Mucosa of stomach (tissue), 1 donor: ENCODE measurements around the gene IGSF23.

Source experiments
- H3K27me3 ChIP-seq: one replicate; pipeline ENCODE4 v1.7.0; 2013; ENCODE audit warnings: mild to moderate bottlenecking, low read length; ENCODE audit not compliant: control insufficient read depth, insufficient read depth
- H3K36me3 ChIP-seq: one replicate; pipeline ENCODE4 v1.7.0; 2013; ENCODE audit warnings: low read length; ENCODE audit not compliant: control insufficient read depth, insufficient read depth
- H3K4me1 ChIP-seq: one replicate; pipeline ENCODE4 v1.7.0; 2013; ENCODE audit warnings: mild to moderate bottlenecking, low read length; ENCODE audit not compliant: control insufficient read depth, insufficient read depth
- H3K4me3 ChIP-seq: one replicate; pipeline ENCODE4 v1.7.0; 2013; ENCODE audit warnings: low read length
- H3K9ac ChIP-seq: one replicate; pipeline ENCODE4 v1.7.0; 2013; ENCODE audit warnings: mild to moderate bottlenecking, low read length, moderate library complexity
- H3K9me3 ChIP-seq: one replicate; pipeline ENCODE4 v1.7.0; 2013; ENCODE audit warnings: mild to moderate bottlenecking, low read length, moderate library complexity; ENCODE audit not compliant: control insufficient read depth
- donor health status: Pancreatic carcinoma.

IGSF23 gene

DNA sequence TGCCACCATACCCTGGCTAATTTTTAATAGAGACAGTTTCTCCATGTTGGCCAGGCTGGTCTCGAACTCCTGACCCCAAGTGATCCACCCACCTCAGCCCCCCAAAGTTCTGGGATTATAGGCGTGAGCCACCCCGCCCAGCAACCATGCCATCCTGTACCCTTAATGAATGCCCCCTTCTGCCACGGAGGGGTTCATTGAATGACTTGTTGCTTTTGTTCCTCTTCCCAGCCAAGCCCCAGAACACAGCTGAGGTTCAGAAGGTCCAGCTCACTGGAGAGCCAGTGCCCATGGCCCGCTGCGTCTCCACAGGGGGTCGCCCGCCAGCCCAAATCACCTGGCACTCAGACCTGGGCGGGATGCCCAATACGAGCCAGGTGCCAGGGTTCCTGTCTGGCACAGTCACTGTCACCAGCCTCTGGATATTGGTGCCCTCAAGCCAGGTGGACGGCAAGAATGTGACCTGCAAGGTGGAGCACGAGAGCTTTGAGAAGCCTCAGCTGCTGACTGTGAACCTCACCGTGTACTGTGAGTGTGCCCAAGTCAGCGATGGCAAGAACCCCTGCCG, 36.3 kb downstream of the IGSF23 start:
- H3K4me1 ChIP-seq = peaks cover 6% of the 10 kb centered on the region
- no peak overlapping the region for H3K9ac ChIP-seq
- no peak overlapping the region for H3K4me3 ChIP-seq
- H3K36me3 ChIP-seq = peaks cover 28% of the 10 kb centered on the region
- no peaks in the 10 kb centered on the region for H3K9me3 ChIP-seq
- no peaks in the 10 kb centered on the region for H3K27me3 ChIP-seq

DNA sequence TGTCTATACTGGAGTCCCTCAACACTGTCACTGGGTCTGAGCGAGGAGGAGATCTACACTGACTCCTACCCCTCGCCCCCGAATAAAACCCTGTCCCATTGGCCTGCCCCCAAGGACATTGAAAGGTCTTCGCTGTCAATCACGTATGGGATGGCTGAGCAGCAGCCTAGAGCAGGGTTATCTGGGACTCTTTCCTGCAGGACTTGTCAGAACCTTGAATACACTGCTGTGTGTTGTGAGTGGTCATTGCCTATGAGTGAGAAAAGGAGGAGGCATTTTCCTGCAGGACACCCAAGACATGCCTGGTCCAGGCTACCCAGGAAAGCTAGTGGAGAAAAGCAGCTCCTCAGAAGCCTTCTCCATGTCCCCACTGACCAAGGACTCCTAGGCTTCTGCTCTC, 40.0 kb downstream of the IGSF23 start:
- H3K9ac ChIP-seq = no peak overlapping the region
- no peak overlapping the region for H3K4me3 ChIP-seq
- peaks cover 28% of the 10 kb centered on the region for H3K36me3 ChIP-seq
- no peaks in the 10 kb centered on the region for H3K27me3 ChIP-seq
- peaks cover 7% of the 10 kb centered on the region for H3K4me1 ChIP-seq
- H3K9me3 ChIP-seq = no peaks in the 10 kb centered on the region

DNA sequence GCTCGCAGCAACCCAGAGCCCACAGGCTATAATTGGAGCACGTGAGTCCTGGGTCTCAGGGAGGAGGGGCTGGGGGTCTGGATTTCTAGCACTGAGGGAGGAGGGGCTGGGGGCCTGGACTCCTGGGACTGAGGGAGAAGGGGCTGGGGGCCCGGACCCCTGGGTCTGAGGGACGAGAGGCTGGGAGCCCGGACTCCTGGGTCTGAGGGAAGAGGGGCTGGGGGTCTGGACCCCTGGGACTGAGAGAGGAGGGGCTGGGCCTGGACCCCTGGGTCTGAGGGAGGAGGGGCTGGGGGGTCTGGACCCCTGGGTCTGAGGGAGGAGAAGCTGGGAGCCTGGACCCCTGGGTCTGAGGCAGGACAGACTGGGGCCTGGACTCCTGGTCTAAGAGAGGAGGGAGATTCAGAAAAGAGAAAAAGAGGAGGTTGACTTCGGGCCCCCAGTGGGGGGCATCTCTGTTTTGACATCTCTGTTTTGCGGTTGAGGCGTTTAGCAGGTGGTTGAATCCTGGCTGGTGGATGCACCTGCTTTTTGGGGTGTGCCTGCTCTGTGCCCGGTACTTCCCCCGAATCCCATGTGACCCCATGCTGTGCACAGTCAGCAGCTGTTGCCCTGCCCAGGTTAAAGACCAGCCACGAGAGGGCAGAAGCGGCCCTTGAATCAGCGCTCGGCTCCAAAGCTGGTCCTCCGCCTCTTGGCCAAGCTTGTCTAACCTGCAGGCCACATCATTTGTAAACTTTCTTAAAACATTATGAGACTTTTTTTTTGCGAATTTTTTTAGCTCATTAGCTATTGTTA, 40.8 kb downstream of the IGSF23 start:
- H3K9ac ChIP-seq = no peak overlapping the region
- H3K4me3 ChIP-seq = no peak overlapping the region
- no peaks in the 10 kb centered on the region for H3K27me3 ChIP-seq
- peaks cover 7% of the 10 kb centered on the region for H3K4me1 ChIP-seq
- peaks cover 28% of the 10 kb centered on the region for H3K36me3 ChIP-seq
- no peaks in the 10 kb centered on the region for H3K9me3 ChIP-seq

DNA sequence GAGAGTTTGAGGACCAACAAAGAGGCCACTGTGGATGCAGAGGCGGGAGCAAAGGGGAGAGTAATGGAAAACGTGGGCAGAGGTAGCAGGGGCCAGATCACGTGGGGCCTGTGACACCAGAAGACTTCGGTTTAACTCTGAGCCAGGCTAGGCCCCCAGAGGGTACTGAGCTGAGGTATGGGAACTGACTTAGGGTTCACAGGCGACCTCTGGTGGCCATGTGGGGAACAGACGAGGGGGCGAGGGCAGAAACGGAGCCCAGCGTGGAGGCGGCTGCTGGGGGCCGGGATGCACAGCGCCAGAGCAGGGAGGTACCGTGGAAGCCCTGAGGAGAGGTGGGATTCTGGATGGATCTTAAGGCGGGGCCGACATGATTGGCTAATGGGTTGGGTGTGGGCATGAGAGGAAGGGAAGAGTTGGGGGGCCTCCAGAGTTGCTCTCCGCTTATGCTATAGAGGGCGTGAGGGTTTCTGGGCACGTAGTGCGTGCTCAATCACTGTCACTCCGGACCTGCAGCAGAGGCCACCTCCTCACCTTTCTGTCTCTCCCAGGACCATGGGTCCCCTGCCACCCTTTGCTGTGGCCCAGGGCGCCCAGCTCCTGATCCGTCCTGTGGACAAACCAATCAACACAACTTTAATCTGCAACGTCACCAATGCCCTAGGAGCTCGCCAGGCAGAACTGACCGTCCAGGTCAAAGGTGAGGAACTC, 44.0 kb downstream of the IGSF23 start:
- Histone ChIP-seq H3K36me3 (peaks cover 8% of the 10 kb centered on the region), H3K9ac (no peak overlapping the region), H3K4me3 (no peak overlapping the region), H3K9me3 (no peaks in the 10 kb centered on the region), H3K27me3 (no peaks in the 10 kb centered on the region), H3K4me1 (peaks cover 7% of the 10 kb centered on the region)

DNA sequence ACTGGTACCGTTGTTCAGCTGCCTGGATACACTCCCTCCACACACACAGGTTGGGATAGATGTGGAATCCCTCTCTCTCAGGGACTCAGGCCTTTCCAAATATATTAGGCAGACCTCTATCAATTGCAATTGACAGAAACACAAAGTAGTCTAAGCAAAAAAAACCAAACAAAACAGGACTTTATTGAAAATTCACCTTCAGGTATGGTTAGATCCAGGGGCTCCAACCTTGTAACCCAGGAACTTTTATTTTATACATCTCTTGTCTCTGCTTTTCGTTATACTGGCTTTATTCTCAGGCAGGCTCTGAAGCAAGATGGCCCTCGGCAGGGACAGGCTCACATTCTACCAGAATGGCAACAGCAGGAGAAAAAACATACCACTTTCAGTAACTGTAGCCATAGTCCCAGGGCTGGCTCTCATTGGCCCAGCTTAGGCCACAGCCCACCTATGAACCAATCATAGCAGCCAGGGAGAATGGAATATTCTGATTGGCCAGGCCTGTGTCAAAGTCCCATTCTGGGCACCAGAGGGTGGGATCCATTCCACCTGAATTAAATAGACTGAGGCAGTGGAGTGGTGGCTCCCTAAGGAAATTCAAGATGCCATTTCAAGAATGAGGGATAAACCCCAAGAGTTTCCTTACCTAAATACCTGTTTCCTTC, 44.8 kb downstream of the IGSF23 start:
- no peaks in the 10 kb centered on the region for H3K9me3 ChIP-seq
- H3K4me3 ChIP-seq = no peak overlapping the region
- H3K4me1 ChIP-seq = peaks cover 7% of the 10 kb centered on the region
- H3K36me3 ChIP-seq = peaks cover 5% of the 10 kb centered on the region
- no peaks in the 10 kb centered on the region for H3K27me3 ChIP-seq
- no peak overlapping the region for H3K9ac ChIP-seq

DNA sequence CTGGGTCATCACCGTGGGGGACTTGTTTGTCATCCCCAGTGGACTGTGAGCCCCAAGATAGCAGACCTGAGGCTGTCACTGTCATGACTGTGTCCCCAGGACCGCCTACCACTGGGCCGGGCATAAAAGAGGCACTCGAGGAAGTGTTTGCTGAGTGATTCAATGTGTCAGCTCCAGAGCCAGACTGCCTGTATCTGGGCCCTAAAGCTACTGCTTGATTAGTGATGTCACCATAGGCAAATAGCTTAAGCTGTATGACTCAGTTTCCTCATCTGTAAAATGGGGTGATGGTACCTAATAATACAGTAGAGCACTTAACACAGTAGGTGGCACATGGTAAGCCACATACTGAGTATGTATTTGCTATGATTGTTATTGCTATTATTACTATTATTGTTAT, 46.7 kb downstream of the IGSF23 start:
- Histone ChIP-seq H3K36me3 (no peaks in the 10 kb centered on the region), H3K4me3 (no peak overlapping the region), H3K9me3 (no peaks in the 10 kb centered on the region), H3K9ac (no peak overlapping the region), H3K27me3 (no peaks in the 10 kb centered on the region), H3K4me1 (no peaks in the 10 kb centered on the region)

DNA sequence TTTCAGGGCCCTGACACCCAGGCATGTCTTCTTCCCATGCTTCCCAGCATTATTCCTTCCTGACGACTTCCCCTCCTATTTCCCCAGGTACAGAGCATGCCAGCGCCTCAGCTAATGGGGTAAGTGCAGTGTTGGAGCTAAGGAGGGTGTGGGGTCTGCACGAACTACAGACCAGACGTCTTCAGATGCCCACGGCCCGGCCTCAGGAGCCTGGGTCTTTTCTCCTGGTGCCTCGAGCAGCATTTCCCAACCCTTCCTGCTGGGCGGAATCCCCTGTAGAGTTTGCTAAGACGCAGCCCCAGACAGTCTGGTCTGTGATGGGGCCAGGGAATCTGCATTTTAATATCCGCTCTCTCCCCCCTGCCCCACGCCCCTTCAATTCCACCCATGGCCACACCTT, 47.8 kb downstream of the IGSF23 start:
- Histone ChIP-seq H3K36me3 (no peaks in the 10 kb centered on the region), H3K9ac (no peak overlapping the region)

DNA sequence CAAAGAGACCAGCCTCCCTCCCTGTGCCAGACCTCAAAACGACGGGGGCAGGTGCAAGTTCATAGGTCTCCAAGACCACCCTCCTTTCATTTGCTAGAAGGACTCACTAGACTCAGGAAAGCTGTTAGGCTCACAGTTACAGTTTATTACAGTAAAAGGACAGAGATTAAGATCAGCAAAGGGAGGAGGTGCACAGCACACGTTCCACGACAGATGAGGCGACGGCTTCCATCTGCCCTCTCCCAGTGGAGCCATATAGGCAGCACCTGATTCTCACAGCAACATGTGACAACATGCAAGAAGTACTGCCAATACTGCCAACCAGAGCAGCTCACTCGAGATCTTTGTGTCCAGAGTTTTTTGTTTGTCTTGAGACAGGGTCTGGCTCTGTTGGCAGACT, 48.5 kb downstream of the IGSF23 start:
- Histone ChIP-seq H3K36me3 (no peaks in the 10 kb centered on the region), H3K9me3 (no peaks in the 10 kb centered on the region), H3K4me3 (no peak overlapping the region), H3K9ac (no peak overlapping the region), H3K27me3 (no peaks in the 10 kb centered on the region), H3K4me1 (no peaks in the 10 kb centered on the region)

More for the DNA sequence above, 47.8 kb downstream of the IGSF23 start:
- Histone ChIP-seq H3K4me1 (no peaks in the 10 kb centered on the region), H3K9me3 (no peaks in the 10 kb centered on the region), H3K4me3 (no peak overlapping the region), H3K27me3 (no peaks in the 10 kb centered on the region)

DNA sequence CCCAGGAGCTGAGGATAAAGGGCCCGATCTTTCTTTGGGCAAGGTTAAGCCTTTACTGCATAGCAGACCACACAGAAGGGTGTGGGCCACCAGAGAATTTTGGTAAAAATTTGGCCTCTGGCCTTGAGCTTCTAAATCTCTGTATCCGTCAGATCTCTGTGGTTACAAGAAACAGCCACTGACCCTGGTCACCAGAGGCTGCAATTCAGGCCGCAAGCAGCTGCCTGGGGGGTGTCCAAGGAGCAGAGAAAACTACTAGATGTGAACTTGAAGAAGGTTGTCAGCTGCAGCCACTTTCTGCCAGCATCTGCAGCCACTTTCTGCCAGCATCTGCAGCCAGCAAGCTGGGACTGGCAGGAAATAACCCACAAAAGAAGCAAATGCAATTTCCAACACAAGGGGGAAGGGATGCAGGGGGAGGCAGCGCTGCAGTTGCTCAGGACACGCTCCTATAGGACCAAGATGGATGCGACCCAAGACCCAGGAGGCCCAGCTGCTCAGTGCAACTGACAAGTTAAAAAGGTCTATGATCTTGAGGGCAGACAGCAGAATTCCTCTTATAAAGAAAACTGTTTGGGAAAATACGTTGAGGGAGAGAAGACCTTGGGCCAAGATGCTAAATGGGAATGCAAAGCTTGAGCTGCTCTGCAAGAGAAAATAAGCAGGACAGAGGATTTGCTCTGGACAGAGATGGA, 49.5 kb downstream of the IGSF23 start:
- no peaks in the 10 kb centered on the region for H3K36me3 ChIP-seq
- no peaks in the 10 kb centered on the region for H3K9me3 ChIP-seq
- H3K27me3 ChIP-seq = no peaks in the 10 kb centered on the region
- no peak overlapping the region for H3K9ac ChIP-seq
- no peak overlapping the region for H3K4me3 ChIP-seq
- H3K4me1 ChIP-seq = no peaks in the 10 kb centered on the region

DNA sequence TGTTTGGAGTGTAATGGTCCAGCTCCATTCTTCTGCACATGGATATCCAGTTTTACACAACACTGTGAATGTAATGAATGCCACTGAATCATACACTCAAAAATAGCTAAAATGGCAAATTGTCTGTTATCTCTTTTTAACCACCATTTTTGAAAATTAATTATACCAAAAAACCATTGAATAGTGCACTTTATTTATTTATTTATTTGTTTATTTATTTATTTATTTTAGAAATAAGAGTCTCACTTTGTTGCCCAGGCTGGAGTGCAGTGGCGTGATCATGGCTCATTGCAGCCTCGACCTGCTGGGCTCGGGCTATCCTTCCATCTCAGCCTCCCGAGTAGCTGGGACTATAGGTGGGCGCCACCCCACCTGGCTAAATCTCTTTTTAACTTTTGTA, 50.6 kb downstream of the IGSF23 start:
- Histone ChIP-seq H3K36me3 (no peaks in the 10 kb centered on the region), H3K4me3 (no peak overlapping the region)

DNA sequence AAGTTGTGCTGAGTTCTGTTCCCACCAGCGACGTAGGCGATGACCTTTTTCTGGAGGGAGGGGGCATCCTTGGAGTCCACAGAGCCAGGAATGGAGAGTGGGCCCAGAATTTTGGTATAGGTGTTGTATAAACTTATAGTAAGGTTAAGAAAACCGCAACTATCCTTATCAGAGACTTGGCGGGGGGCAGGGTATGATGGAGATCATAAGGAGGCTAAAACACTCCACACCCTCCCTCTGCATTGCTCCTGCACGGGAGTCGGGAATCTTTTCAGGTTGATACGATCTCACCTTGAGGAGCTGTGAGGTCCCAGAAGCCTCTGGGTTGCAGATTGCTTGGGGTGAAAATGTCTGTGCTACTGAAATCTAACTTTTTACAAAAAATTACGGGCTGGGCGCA, 51.6 kb downstream of the IGSF23 start:
- Histone ChIP-seq H3K9me3 (no peaks in the 10 kb centered on the region), H3K4me1 (no peaks in the 10 kb centered on the region), H3K4me3 (no peak overlapping the region), H3K36me3 (no peaks in the 10 kb centered on the region), H3K27me3 (no peaks in the 10 kb centered on the region), H3K9ac (no peak overlapping the region)

More for the DNA sequence above, 50.6 kb downstream of the IGSF23 start:
- Histone ChIP-seq H3K4me1 (no peaks in the 10 kb centered on the region), H3K27me3 (no peaks in the 10 kb centered on the region), H3K9me3 (no peaks in the 10 kb centered on the region), H3K9ac (no peak overlapping the region)
